K562 (cell line): ENCODE results near the gene IZUMO4. TPM values are rescaled to one million over a fixed set of nuclear protein-coding genes. Genes with fewer than 3 reads are reported as not detected.

Experiments
- ATF1 ChIP-seq, 2 experiments: fragments of 450-650 bp in 1 of 2; IDR thresholded peaks; 2 replicates each; pipeline ENCODE4 v1.6.1; 2016; ENCODE audit warnings: missing compliant biosample characterization in 1 of 2, missing genetic modification characterization in 1 of 2
- ATF3 ChIP-seq, 2 experiments: fragments of 450-650 bp in 1 of 2; sonication (generic) in 1 of 2; formaldehyde crosslinking in 1 of 2; IDR thresholded peaks in 1 of 2; conservative IDR thresholded peaks in 1 of 2; 2 replicates each; pipeline versions ENCODE4 v1.6.1 to v1.8.1; 2016 to 2023; ENCODE audit warnings: mild to moderate bottlenecking in 2 of 2, moderate library complexity in 2 of 2, inconsistent platforms in 1 of 2, missing genetic modification reagents in 1 of 2
- BRF1 ChIP-seq: IDR thresholded peaks from 3 replicates; pipeline ENCODE4 v1.6.1; 2011; ENCODE audit warnings: borderline replicate concordance, mild to moderate bottlenecking; ENCODE audit not compliant: insufficient read length; ENCODE audit errors: extremely low read depth
- GABPA ChIP-seq: fragments of 200-800 bp; sonication (Bioruptor generic); conservative IDR thresholded peaks from 2 replicates; pipeline ENCODE4 v1.6.1; 2016; ENCODE audit warnings: low read depth, missing genetic modification characterization, missing compliant biosample characterization
- HMGN3 ChIP-seq: IDR thresholded peaks from 2 replicates; pipeline ENCODE4 v1.6.1; 2011; ENCODE audit warnings: borderline replicate concordance, low read depth, mild to moderate bottlenecking, mixed read lengths, low read length; ENCODE audit not compliant: insufficient read length; ENCODE audit errors: extremely low read depth
- MIER1 ChIP-seq: fragments of 450-650 bp; IDR thresholded peaks from 2 replicates; pipeline ENCODE4 v1.6.1; 2016; ENCODE audit warnings: antibody characterized with exemption, mild to moderate bottlenecking, low read depth
- MYBL2 ChIP-seq, 2 experiments: fragments of 450-650 bp in 1 of 2; sonication (generic) in 1 of 2; formaldehyde crosslinking in 1 of 2; IDR thresholded peaks; 2 replicates each; pipeline versions ENCODE4 v1.6.1 to v1.8.1; 2017 to 2022; ENCODE audit warnings: borderline replicate concordance in 1 of 2, inconsistent platforms in 1 of 2, low read depth in 1 of 2, mild to moderate bottlenecking in 1 of 2, missing genetic modification reagents in 1 of 2, moderate library complexity in 1 of 2
- PHF20 ChIP-seq: fragments of 450-650 bp; IDR thresholded peaks from 2 replicates; pipeline ENCODE4 v1.6.1; 2018; ENCODE audit not compliant: partially characterized antibody
- POLR2A ChIP-seq: fragments of 450-650 bp; conservative IDR thresholded peaks from 2 replicates; pipeline ENCODE4 v1.6.1; 2016
- SIN3B ChIP-seq: fragments of 450-650 bp; IDR thresholded peaks from 2 replicates; pipeline ENCODE4 v1.6.1; 2017; ENCODE audit warnings: low read depth, mild to moderate bottlenecking, moderate library complexity
- TAF7 ChIP-seq: fragments of 450-650 bp; IDR thresholded peaks from 2 replicates; pipeline ENCODE4 v1.6.1; 2016; ENCODE audit warnings: missing genetic modification characterization, missing compliant biosample characterization
- TFAP4 ChIP-seq: sonication (generic); formaldehyde crosslinking; IDR thresholded peaks from 2 replicates; pipeline ENCODE4 v1.8.0; 2022; ENCODE audit warnings: missing genetic modification reagents, mild to moderate bottlenecking, moderate library complexity, borderline replicate concordance
- ZBTB11 ChIP-seq, 3 experiments: fragments of 200-800 bp in 1 of 3; fragments of 250-450 bp in 1 of 3; fragments of 450-650 bp in 1 of 3; sonication (Bioruptor Pico) in 1 of 3; sonication (Bioruptor generic) in 1 of 3; formaldehyde crosslinking in 1 of 3; IDR thresholded peaks; 2 replicates each; pipeline versions ENCODE4 v1.6.1 to v1.8.0; 2016 to 2022; ENCODE audit warnings: mild to moderate bottlenecking in 2 of 3, missing genetic modification characterization in 2 of 3, missing compliant biosample characterization in 1 of 3, moderate library complexity in 1 of 3
- polyA plus RNA-seq, 8 experiments: library from polyadenylated mRNA; depleted of rRNA in 4 of 8; stranded (reverse) in 5 of 8; unstranded in 3 of 8; fragments of >200 nt; fragmentation: Nextera tagmentation in 2 of 8; fragmentation: Illumina TruSeq in 1 of 8; extraction: Ambion mirVana in 2 of 8; extraction: Trizol in 1 of 8; gene quantifications; 2 replicates each; pipeline versions ENCODE4 v1.2.1 to v1.2.3, GENCODE V29; 2011 to 2014; ENCODE audit warnings: inconsistent platforms in 1 of 8, missing spikeins in 1 of 8
- total RNA-seq, 7 experiments: library from RNA; depleted of rRNA in 6 of 7; stranded (reverse); fragments of >200 nt in 6 of 7; fragmentation: Illumina TruSeq in 2 of 7; extraction: Trizol in 2 of 7; gene quantifications; 2 replicates each; pipeline versions ENCODE4 v1.2.1 to v1.2.3, GENCODE V29; 2011 to 2021; ENCODE audit warnings: low replicate concordance in 1 of 7
- TF ChIP-seq, protein P1 (sequence below): fragments of 200-800 bp; sonication (Bioruptor generic); IDR thresholded peaks from 2 replicates; pipeline ENCODE4 v1.6.1; 2017; ENCODE audit warnings: missing genetic modification characterization, missing compliant biosample characterization
- TF ChIP-seq, protein P2 (sequence below), 2 experiments: IDR thresholded peaks; 2 replicates each; pipeline ENCODE4 v1.6.1; 2011; ENCODE audit warnings: borderline replicate concordance in 1 of 2, control low read depth in 1 of 2, low read depth in 1 of 2, low read length in 1 of 2, mild to moderate bottlenecking in 1 of 2, mixed read lengths in 1 of 2, moderate library complexity in 1 of 2; ENCODE audit not compliant: insufficient read depth in 1 of 2, insufficient read length in 1 of 2, poor library complexity in 1 of 2, severe bottlenecking in 1 of 2; ENCODE audit errors: extremely low read depth in 1 of 2

Gene IZUMO4
- total and polyA plus RNA-seq, 9 of the 15 experiments (the other 6 are each of a cell fraction or from before 2014, with no cell fraction given): 0.07 to 3.9 (median 1.2) TPM

DNA sequence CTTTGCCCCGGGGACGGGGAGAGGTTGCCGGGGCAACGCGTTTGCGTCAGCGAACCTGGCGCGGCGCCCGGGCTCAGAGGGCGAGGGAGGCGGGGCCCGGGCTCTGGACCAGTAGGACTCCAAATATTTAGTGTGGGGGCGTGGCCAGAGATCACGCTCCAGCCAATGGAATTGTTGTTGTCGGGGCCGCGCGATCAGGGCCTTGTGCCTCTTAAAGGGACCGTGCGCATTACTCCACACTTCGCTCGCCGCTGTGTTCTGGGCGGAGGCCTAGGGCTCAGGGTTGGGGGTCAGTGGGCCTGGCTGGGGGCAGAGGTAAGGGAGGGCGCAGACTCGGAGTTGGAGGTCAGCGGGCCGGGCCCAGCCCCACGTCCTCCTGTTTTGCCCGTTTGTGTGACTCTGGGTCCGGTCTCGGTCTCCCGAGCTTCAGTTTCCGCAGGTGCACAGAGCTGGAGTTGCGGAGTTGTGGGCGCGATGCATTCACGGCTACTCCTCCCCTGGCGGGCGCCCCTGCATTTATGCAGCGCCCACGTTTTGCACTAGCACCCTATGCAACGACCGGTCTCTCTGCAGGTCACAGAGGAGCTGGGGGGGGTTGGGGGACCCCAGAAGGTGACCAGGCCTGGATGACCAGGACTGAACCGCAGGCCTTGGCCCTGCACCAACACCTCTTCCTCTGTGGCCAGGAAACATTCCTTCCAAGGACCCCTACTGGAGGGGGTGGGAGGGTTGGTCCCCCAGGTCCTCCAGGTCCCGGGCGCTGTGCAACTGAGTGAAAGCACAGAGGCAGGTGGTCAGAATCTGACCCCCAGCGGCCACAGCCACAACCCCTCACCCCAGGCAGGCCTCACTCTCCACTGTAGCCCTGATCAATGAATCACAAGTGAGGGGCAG, 35.0 kb upstream of the IZUMO4 start (continued):
- TF ChIP-seq ATF3 (IDR thresholded peaks at IDR 0.05) (peak; percentile 55; the same call in 1 of the 2 replicates), ATF3 (CRISPR knock-in tag; conservative IDR thresholded peaks at IDR 0.05) (no peak), ZBTB11 (CRISPR knock-in tag; IDR thresholded peaks at IDR 0.05) (peak in 1 of 3 experiments; percentile 9; a peak in 2 of 6 replicates), TAF7 (no peak), TFAP4 (CRISPR knock-in tag) (peak; percentile 9; the same call in 1 of the 2 replicates), GABPA (no peak; the same call in 1 of the 2 replicates), POLR2A (peak; percentile 79), MYBL2 (IDR thresholded peaks at IDR 0.05; ENCODE audit: low read depth) (no peak), MYBL2 (CRISPR knock-in tag; IDR thresholded peaks at IDR 0.05; ENCODE audit: borderline replicate concordance) (no peak), ATF1 (CRISPR knock-in tag; IDR thresholded peaks at IDR 0.05) (no peak), ATF1 (tag; IDR thresholded peaks at IDR 0.05) (peak; percentile 93), PHF20 (peak; percentile 54), MIER1 (no peak), SIN3B (no peak), HMGN3 (peak; percentile 1), BRF1 (no peak)
- TF ChIP-seq, protein P1, sequence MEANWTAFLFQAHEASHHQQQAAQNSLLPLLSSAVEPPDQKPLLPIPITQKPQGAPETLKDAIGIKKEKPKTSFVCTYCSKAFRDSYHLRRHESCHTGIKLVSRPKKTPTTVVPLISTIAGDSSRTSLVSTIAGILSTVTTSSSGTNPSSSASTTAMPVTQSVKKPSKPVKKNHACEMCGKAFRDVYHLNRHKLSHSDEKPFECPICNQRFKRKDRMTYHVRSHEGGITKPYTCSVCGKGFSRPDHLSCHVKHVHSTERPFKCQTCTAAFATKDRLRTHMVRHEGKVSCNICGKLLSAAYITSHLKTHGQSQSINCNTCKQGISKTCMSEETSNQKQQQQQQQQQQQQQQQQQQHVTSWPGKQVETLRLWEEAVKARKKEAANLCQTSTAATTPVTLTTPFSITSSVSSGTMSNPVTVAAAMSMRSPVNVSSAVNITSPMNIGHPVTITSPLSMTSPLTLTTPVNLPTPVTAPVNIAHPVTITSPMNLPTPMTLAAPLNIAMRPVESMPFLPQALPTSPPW: peak; percentile 85
- TF ChIP-seq, protein P2, sequence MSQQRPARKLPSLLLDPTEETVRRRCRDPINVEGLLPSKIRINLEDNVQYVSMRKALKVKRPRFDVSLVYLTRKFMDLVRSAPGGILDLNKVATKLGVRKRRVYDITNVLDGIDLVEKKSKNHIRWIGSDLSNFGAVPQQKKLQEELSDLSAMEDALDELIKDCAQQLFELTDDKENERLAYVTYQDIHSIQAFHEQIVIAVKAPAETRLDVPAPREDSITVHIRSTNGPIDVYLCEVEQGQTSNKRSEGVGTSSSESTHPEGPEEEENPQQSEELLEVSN (IDR thresholded peaks at IDR 0.05; ENCODE audit: borderline replicate concordance in 1 of 2, extremely low read depth in 1 of 2, insufficient read depth in 1 of 2, insufficient read length in 1 of 2, low read depth in 1 of 2, low read length in 1 of 2, poor library complexity in 1 of 2, severe bottlenecking in 1 of 2): peak in 1 of 2 experiments; percentile 83
